ENCODE results near the gene GEN1.

GEN1 gene

GRCh38 chr2:17719562-17720371, 34.2 kb upstream of the GEN1 start:
- no peak overlapping the region for H3K23ac ChIP-seq (ENCODE audit: low read length)
- no peak overlapping the region for H3K4me3 ChIP-seq (ENCODE audit: low read depth, low read length)
- no peaks in the 10 kb centered on the region for H3K79me2 ChIP-seq (ENCODE audit: control insufficient read depth, insufficient read depth, low read length, poor library complexity)
- no peak overlapping the region for H2BK5ac ChIP-seq (ENCODE audit: low read depth, low read length, poor library complexity)
- H3K79me1 ChIP-seq (ENCODE audit: low read length): no peaks in the 10 kb centered on the region
- H2BK12ac ChIP-seq (ENCODE audit: low read length): no peak overlapping the region
- H2AFZ ChIP-seq (ENCODE audit: insufficient read depth, low read length, poor library complexity): no peak overlapping the region
- H2BK120ac ChIP-seq (ENCODE audit: insufficient read depth, low read length, poor library complexity): no peak overlapping the region
- H4K91ac ChIP-seq (ENCODE audit: low read depth, low read length): no peak overlapping the region
- no peak overlapping the region for H3K18ac ChIP-seq (ENCODE audit: low read length)
- peak in 1 of 2 donors; percentile 60 for DNase-seq
- H3K27me3 ChIP-seq (ENCODE audit: insufficient read depth, low read length): no peaks in the 10 kb centered on the region
- peaks cover 6 to 8% of the 10 kb centered on the region in 2 experiments for H3K36me3 ChIP-seq (ENCODE audit: control insufficient read depth in 1 of 2, insufficient read depth in 2 of 2, low read length in 2 of 2)
- H4K12ac ChIP-seq (ENCODE audit: low read depth, low read length): no peak overlapping the region
- no peak overlapping the region for H3K4ac ChIP-seq (ENCODE audit: low read depth, low read length)
- H3K9ac ChIP-seq (ENCODE audit: low read length): no peak overlapping the region
- no peak overlapping the region for H3K27ac ChIP-seq (ENCODE audit: low read depth, low read length)
- H3K9me3 ChIP-seq (ENCODE audit: insufficient read depth, low read depth, low read length): no peaks in the 10 kb centered on the region
- H2AK5ac ChIP-seq (ENCODE audit: low read length): no peak overlapping the region
- H4K8ac ChIP-seq (ENCODE audit: low read depth, low read length): no peak overlapping the region
- no peak overlapping the region for H3K14ac ChIP-seq (ENCODE audit: low read length)
- WGBS (ENCODE audit: extremely low coverage, insufficient coverage, insufficient read length): no CpG with 5 or more reads among the region's 4 CpGs
- no peaks in the 10 kb centered on the region for H3K4me1 ChIP-seq (ENCODE audit: control insufficient read depth in 1 of 2, insufficient read depth in 2 of 2, low read length in 2 of 2)
- no peak overlapping the region for H3K4me2 ChIP-seq (ENCODE audit: low read length)

GRCh38 chr2:17728210-17728609, 25.7 kb upstream of the GEN1 start:
- no peak overlapping the region for H2BK12ac ChIP-seq (ENCODE audit: low read length)
- H3K4me2 ChIP-seq (ENCODE audit: low read length): no peak overlapping the region
- H3K36me3 ChIP-seq (ENCODE audit: control insufficient read depth in 1 of 2, insufficient read depth in 2 of 2, low read length in 2 of 2): peaks cover 2 to 5% of the 10 kb centered on the region in 2 experiments
- no peak overlapping the region for H3K4ac ChIP-seq (ENCODE audit: low read depth, low read length)
- H3K27ac ChIP-seq (ENCODE audit: low read depth, low read length): no peak overlapping the region
- H3K18ac ChIP-seq (ENCODE audit: low read length): no peak overlapping the region
- H3K4me3 ChIP-seq (ENCODE audit: low read depth, low read length): no peak overlapping the region
- H3K79me2 ChIP-seq (ENCODE audit: control insufficient read depth, insufficient read depth, low read length, poor library complexity): no peaks in the 10 kb centered on the region
- no peak overlapping the region for H2AFZ ChIP-seq (ENCODE audit: insufficient read depth, low read length, poor library complexity)
- no peak for DNase-seq
- no peak overlapping the region for H4K12ac ChIP-seq (ENCODE audit: low read depth, low read length)
- H3K79me1 ChIP-seq (ENCODE audit: low read length): no peaks in the 10 kb centered on the region
- no peak overlapping the region for H2AK5ac ChIP-seq (ENCODE audit: low read length)
- no peaks in the 10 kb centered on the region for H3K4me1 ChIP-seq (ENCODE audit: control insufficient read depth in 1 of 2, insufficient read depth in 2 of 2, low read length in 2 of 2)
- no peak overlapping the region for H3K23ac ChIP-seq (ENCODE audit: low read length)
- no peak overlapping the region for H3K14ac ChIP-seq (ENCODE audit: low read length)
- H4K91ac ChIP-seq (ENCODE audit: low read depth, low read length): no peak overlapping the region
- WGBS (ENCODE audit: extremely low coverage, insufficient coverage, insufficient read length): no CpG with 5 or more reads among the region's 6 CpGs
- H4K8ac ChIP-seq (ENCODE audit: low read depth, low read length): no peak overlapping the region
- no peaks in the 10 kb centered on the region for H3K9me3 ChIP-seq (ENCODE audit: insufficient read depth, low read depth, low read length)
- no peak overlapping the region for H2BK120ac ChIP-seq (ENCODE audit: insufficient read depth, low read length, poor library complexity)
- H3K9ac ChIP-seq (ENCODE audit: low read length): no peak overlapping the region
- H3K27me3 ChIP-seq (ENCODE audit: insufficient read depth, low read length): no peaks in the 10 kb centered on the region
- H2BK5ac ChIP-seq (ENCODE audit: low read depth, low read length, poor library complexity): no peak overlapping the region

- Histone ChIP-seq H2BK120ac (ENCODE audit: insufficient read depth, low read length, poor library complexity) (no peak overlapping the region), H3K4me3 (ENCODE audit: low read depth, low read length) (no peak overlapping the region), H3K18ac (ENCODE audit: low read length) (no peak overlapping the region), H3K79me2 (ENCODE audit: control insufficient read depth, insufficient read depth, low read length, poor library complexity) (no peaks in the 10 kb centered on the region), H3K36me3 (ENCODE audit: control insufficient read depth in 1 of 2, insufficient read depth in 2 of 2, low read length in 2 of 2) (peaks cover 5 to 7% of the 10 kb centered on the region in 2 experiments), H2AK5ac (ENCODE audit: low read length) (no peak overlapping the region), H3K27me3 (ENCODE audit: insufficient read depth, low read length) (no peaks in the 10 kb centered on the region), H2BK5ac (ENCODE audit: low read depth, low read length, poor library complexity) (no peak overlapping the region), H4K91ac (ENCODE audit: low read depth, low read length) (no peak overlapping the region), H2BK12ac (ENCODE audit: low read length) (no peak overlapping the region), H3K4me2 (ENCODE audit: low read length) (no peak overlapping the region), H4K8ac (ENCODE audit: low read depth, low read length) (no peak overlapping the region), H3K14ac (ENCODE audit: low read length) (no peak overlapping the region), H3K9ac (ENCODE audit: low read length) (no peak overlapping the region), H3K27ac (ENCODE audit: low read depth, low read length) (no peak overlapping the region), H3K4ac (ENCODE audit: low read depth, low read length) (no peak overlapping the region), H3K9me3 (ENCODE audit: insufficient read depth, low read depth, low read length) (no peaks in the 10 kb centered on the region), H4K12ac (ENCODE audit: low read depth, low read length) (no peak overlapping the region), H3K4me1 (ENCODE audit: control insufficient read depth in 1 of 2, insufficient read depth in 2 of 2, low read length in 2 of 2) (no peaks in the 10 kb centered on the region), H3K79me1 (ENCODE audit: low read length) (no peaks in the 10 kb centered on the region), H2AFZ (ENCODE audit: insufficient read depth, low read length, poor library complexity) (no peak overlapping the region), H3K23ac (ENCODE audit: low read length) (no peak overlapping the region)
- no peak for DNase-seq
- no CpG with 5 or more reads among the region's 2 CpGs for WGBS (ENCODE audit: extremely low coverage, insufficient coverage, insufficient read length)
Measured at GRCh38 chr2:17729880-17730279, 24.1 kb upstream of the GEN1 start.

- WGBS (ENCODE audit: extremely low coverage, insufficient coverage, insufficient read length): no CpG with 5 or more reads among the region's 1 CpG
- H3K79me1 ChIP-seq (ENCODE audit: low read length): no peaks in the 10 kb centered on the region
- no peaks in the 10 kb centered on the region for H3K27me3 ChIP-seq (ENCODE audit: insufficient read depth, low read length)
Measured at GRCh38 chr2:17733599-17733998, 20.3 kb upstream of the GEN1 start.

More at GRCh38 chr2:17733599-17733998, 20.3 kb upstream of the GEN1 start:
- Histone ChIP-seq H3K23ac (ENCODE audit: low read length) (no peak overlapping the region), H3K14ac (ENCODE audit: low read length) (no peak overlapping the region), H3K18ac (ENCODE audit: low read length) (no peak overlapping the region), H3K4me1 (ENCODE audit: control insufficient read depth in 1 of 2, insufficient read depth in 2 of 2, low read length in 2 of 2) (no peaks in the 10 kb centered on the region), H4K12ac (ENCODE audit: low read depth, low read length) (no peak overlapping the region), H3K4ac (ENCODE audit: low read depth, low read length) (no peak overlapping the region), H3K4me3 (ENCODE audit: low read depth, low read length) (no peak overlapping the region), H4K91ac (ENCODE audit: low read depth, low read length) (no peak overlapping the region), H2AK5ac (ENCODE audit: low read length) (no peak overlapping the region), H4K8ac (ENCODE audit: low read depth, low read length) (no peak overlapping the region), H3K9me3 (ENCODE audit: insufficient read depth, low read depth, low read length) (no peaks in the 10 kb centered on the region), H2BK120ac (ENCODE audit: insufficient read depth, low read length, poor library complexity) (no peak overlapping the region), H3K36me3 (ENCODE audit: control insufficient read depth in 1 of 2, insufficient read depth in 2 of 2, low read length in 2 of 2) (peaks cover 3 to 16% of the 10 kb centered on the region in 2 experiments), H2AFZ (ENCODE audit: insufficient read depth, low read length, poor library complexity) (no peak overlapping the region), H2BK12ac (ENCODE audit: low read length) (no peak overlapping the region), H3K27ac (ENCODE audit: low read depth, low read length) (no peak overlapping the region), H3K4me2 (ENCODE audit: low read length) (no peak overlapping the region), H3K79me2 (ENCODE audit: control insufficient read depth, insufficient read depth, low read length, poor library complexity) (no peaks in the 10 kb centered on the region), H2BK5ac (ENCODE audit: low read depth, low read length, poor library complexity) (no peak overlapping the region), H3K9ac (ENCODE audit: low read length) (no peak overlapping the region)
- no peak for DNase-seq
